Measurements from ENCODE around the gene UBE2J2.

- TF ChIP-seq CTCF (IDR thresholded peaks at IDR 0.05) (no peak), EZH2 (IDR thresholded peaks at IDR 0.05) (no peak), EZH2phosphoT487 (IDR thresholded peaks at IDR 0.05) (no peak)
Measured at GRCh38 chr1:1229770-1230169, 43.9 kb downstream of the UBE2J2 start.
